Smooth muscle cell (in vitro differentiated cells): ENCODE results near the gene SORCS1. TPM values are rescaled to one million over a fixed set of nuclear protein-coding genes. Genes with fewer than 3 reads are reported as not detected.

Experiments
- DNase-seq: peaks from one replicate; lab custom pipeline; 2025; ENCODE audit not compliant: unreplicated experiment; lab: John Stamatoyannopoulos, UW
- H2AFZ ChIP-seq: fragments of 200-600 bp; sonication (generic); 2 replicates; pipeline ENCODE4 v1.6.0; 2016; ENCODE audit warnings: antibody characterized with exemption, low read depth, mild to moderate bottlenecking
- H3F3A ChIP-seq: fragments of 200-600 bp; sonication (generic); 2 replicates; pipeline ENCODE4 v1.6.0; 2017; ENCODE audit warnings: antibody characterized with exemption, low read depth
- H3K27ac ChIP-seq: fragments of 200-600 bp; sonication (generic); 2 replicates; pipeline ENCODE4 v1.5.1; 2016; ENCODE audit warnings: low read depth, mild to moderate bottlenecking
- H3K27me3 ChIP-seq: fragments of 200-600 bp; sonication (generic); 2 replicates; pipeline ENCODE4 v1.6.1; 2016; ENCODE audit warnings: low read depth, mild to moderate bottlenecking
- H3K36me3 ChIP-seq: fragments of 200-600 bp; sonication (generic); 2 replicates; pipeline ENCODE4 v1.5.1; 2016; ENCODE audit warnings: low read depth
- H3K4me1 ChIP-seq: fragments of 200-600 bp; sonication (generic); 2 replicates; pipeline ENCODE4 v1.5.1; 2016; ENCODE audit warnings: low read depth
- H3K4me2 ChIP-seq: fragments of 200-600 bp; sonication (generic); 2 replicates; pipeline ENCODE4 v1.6.0; 2016; ENCODE audit warnings: mild to moderate bottlenecking
- H3K4me3 ChIP-seq: fragments of 200-600 bp; sonication (generic); 2 replicates; pipeline ENCODE4 v1.5.1; 2016; ENCODE audit warnings: mild to moderate bottlenecking
- H3K79me2 ChIP-seq: fragments of 200-600 bp; sonication (generic); 2 replicates; pipeline ENCODE4 v1.6.0; 2016; ENCODE audit warnings: low read depth, mild to moderate bottlenecking
- H3K9ac ChIP-seq: fragments of 200-600 bp; sonication (generic); 2 replicates; pipeline ENCODE4 v1.6.0; 2016; ENCODE audit warnings: low read depth
- H3K9me3 ChIP-seq: fragments of 200-600 bp; sonication (generic); replicated peaks from 2 replicates; pipeline ENCODE4 v1.5.1; 2016; ENCODE audit warnings: low read depth
- H4K20me1 ChIP-seq: fragments of 200-600 bp; sonication (generic); 2 replicates; pipeline ENCODE4 v1.6.0; 2016; ENCODE audit warnings: low read depth
- CTCF ChIP-seq: fragments of 200-600 bp; sonication (generic); IDR thresholded peaks from 2 replicates; pipeline ENCODE4 v1.5.1; 2017; ENCODE audit warnings: borderline replicate concordance, mild to moderate bottlenecking, antibody characterized with exemption; ENCODE audit not compliant: insufficient read depth, poor library complexity, severe bottlenecking
- WGBS: methylation state at CpG from one replicate; pipeline ENCODE4 v1.1.7; 2016; ENCODE audit warnings: low lambda C conversion rate; 5-methylcytosine and 5-hydroxymethylcytosine counted together
- polyA plus RNA-seq: library from polyadenylated mRNA; unstranded; fragments of >200 nt; fragmentation: Nextera tagmentation; extraction: Ambion mirVana; gene quantifications from 2 replicates; pipeline ENCODE4 v1.2.1, GENCODE V29; 2016
- total RNA-seq: library from RNA; depleted of rRNA; stranded (reverse); fragments of >200 nt; gene quantifications from 2 replicates; pipeline ENCODE4 v1.2.3, GENCODE V29; 2014

Gene SORCS1
- total and polyA plus RNA-seq, 2 experiments from 2014 or later, result 0.67 TPM; not detected in 1

GRCh38 chr10:106919871-106920282, 244.6 kb downstream of the SORCS1 start:
- Histone ChIP-seq H3K4me3 (no peak overlapping the region), H3K79me2 (no peaks in the 10 kb centered on the region), H3K36me3 (no peaks in the 10 kb centered on the region), H3K9ac (no peak overlapping the region), H3K27me3 (peaks cover 8% of the 10 kb centered on the region), H3K9me3 (no peaks in the 10 kb centered on the region), H3K4me2 (no peak overlapping the region), H2AFZ (no peak overlapping the region), H4K20me1 (no peaks in the 10 kb centered on the region), H3K4me1 (peaks cover 5% of the 10 kb centered on the region), H3K27ac (no peak overlapping the region), H3F3A (no peaks in the 10 kb centered on the region)
- no peak for TF ChIP-seq CTCF
- WGBS, result 64% methylated on average over 3 of the region's 3 CpGs
- no peak for DNase-seq

GRCh38 chr10:106917452-106918055, 247.0 kb downstream of the SORCS1 start:
- WGBS, result 78% methylated on average over 4 of the region's 4 CpGs
- no peak for TF ChIP-seq CTCF
- no peak overlapping the region for H2AFZ ChIP-seq
- H3K4me2 ChIP-seq, result no peak overlapping the region
- H3F3A ChIP-seq, result no peaks in the 10 kb centered on the region
- peaks cover 13% of the 10 kb centered on the region for H3K27me3 ChIP-seq
- no peak for DNase-seq
- H3K4me3 ChIP-seq, result no peak overlapping the region
- no peaks in the 10 kb centered on the region for H3K36me3 ChIP-seq
- no peaks in the 10 kb centered on the region for H4K20me1 ChIP-seq
- no peak overlapping the region for H3K27ac ChIP-seq
- no peaks in the 10 kb centered on the region for H3K9me3 ChIP-seq
- peaks cover 5% of the 10 kb centered on the region for H3K4me1 ChIP-seq
- H3K79me2 ChIP-seq, result no peaks in the 10 kb centered on the region
- no peak overlapping the region for H3K9ac ChIP-seq

DNA sequence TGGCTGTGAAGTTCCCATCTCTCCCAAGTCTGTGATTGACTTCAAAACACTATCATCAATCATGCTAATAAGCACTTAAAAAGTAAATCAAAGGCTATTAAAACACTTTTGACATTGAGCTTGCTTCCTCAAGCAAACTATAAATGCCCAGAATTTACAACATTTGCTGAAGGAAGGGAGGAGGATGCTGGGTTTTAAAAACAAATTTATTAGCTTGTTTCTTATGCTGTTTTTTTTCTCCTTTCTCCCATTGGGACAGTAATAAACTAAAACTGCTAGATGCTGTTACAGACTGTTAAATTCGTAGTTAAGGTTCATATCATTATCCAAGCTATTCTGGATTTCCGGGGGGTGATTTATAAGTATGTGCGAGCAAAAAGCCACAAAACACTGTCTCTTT, 250.5 kb downstream of the SORCS1 start:
- Histone ChIP-seq H3K4me1 (peaks cover 26% of the 10 kb centered on the region), H3K9me3 (no peaks in the 10 kb centered on the region), H2AFZ (no peak overlapping the region), H3K27me3 (peaks cover 13% of the 10 kb centered on the region), H3K79me2 (no peaks in the 10 kb centered on the region), H4K20me1 (no peaks in the 10 kb centered on the region), H3K4me3 (no peak overlapping the region), H3K27ac (no peak overlapping the region), H3K4me2 (no peak overlapping the region), H3F3A (no peaks in the 10 kb centered on the region), H3K9ac (no peak overlapping the region), H3K36me3 (no peaks in the 10 kb centered on the region)
- TF ChIP-seq CTCF, result no peak
- 67% methylated on average over 3 of the region's 3 CpGs for WGBS
- DNase-seq, result no peak

DNA sequence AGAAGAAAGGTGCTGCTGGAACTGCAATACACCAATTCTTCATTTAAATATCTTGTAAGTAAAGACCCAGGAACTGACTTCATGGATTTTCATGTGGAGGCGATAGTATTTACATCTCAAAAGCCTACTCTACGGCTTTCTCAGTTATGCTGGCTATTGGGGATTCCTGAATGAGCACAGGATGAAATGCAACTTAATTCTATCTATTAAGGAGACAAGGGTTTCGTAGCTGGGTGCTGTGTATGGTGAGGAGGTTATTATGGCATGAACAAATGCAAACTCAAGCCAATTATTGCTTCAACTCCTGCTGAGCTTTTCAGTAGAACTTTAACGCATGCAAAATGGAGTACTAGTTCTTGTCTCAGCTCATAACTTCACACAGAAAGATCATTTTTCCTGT, 251.2 kb downstream of the SORCS1 start:
- Histone ChIP-seq H3K79me2 (no peaks in the 10 kb centered on the region), H3F3A (no peaks in the 10 kb centered on the region), H3K36me3 (no peaks in the 10 kb centered on the region), H3K4me3 (no peak overlapping the region), H3K9ac (no peak overlapping the region), H3K27ac (no peak overlapping the region), H2AFZ (no peak overlapping the region), H3K9me3 (no peaks in the 10 kb centered on the region), H3K4me1 (peaks cover 28% of the 10 kb centered on the region), H3K27me3 (peaks cover 13% of the 10 kb centered on the region), H4K20me1 (no peaks in the 10 kb centered on the region), H3K4me2 (no peak overlapping the region)
- no peak for DNase-seq
- WGBS, result 66% methylated on average over 4 of the region's 4 CpGs
- no peak for TF ChIP-seq CTCF
